SH-SY5Y (cell line): ENCODE data around the gene GP2.

ENCODE experiments used
- GATA2 ChIP-seq: IDR thresholded peaks from 2 replicates; pipeline ENCODE4 v1.6.1; 2011; ENCODE audit warnings: mild to moderate bottlenecking, low read depth, low read length
- GATA3 ChIP-seq: IDR thresholded peaks from 2 replicates; pipeline ENCODE4 v1.6.1; 2011; ENCODE audit warnings: low read depth, mild to moderate bottlenecking, low read length, moderate library complexity

- no peak for TF ChIP-seq GATA2
- TF ChIP-seq GATA3, result no peak
These were observed 27.9 kb upstream of the GP2 start for GRCh38 chr16:20355114-20355782.
